ENCODE results near the gene KAT6B.
"Not testable (repeated sequence)": the region's sequence is repeated elsewhere in the genome, so short reads cannot be mapped to it uniquely, and the experiment has no call there.

The KAT6B gene

GRCh38 chr10:74826142-74827044 lies at the start of gene KAT6B:
Gene KAT6B (plus strand): TSS chr10:74826600. CDS start chr10:74842858, 16,258 bp downstream.
- DNase-seq = peak; percentile 100

- DNase-seq = no peak
Measured at GRCh38 chr10:74778436-74779094, 47.8 kb upstream of the KAT6B start.

GRCh38 chr10:74781870-74782269 lies 44.5 kb upstream of the KAT6B start:
- DNase-seq = not testable (repeated sequence)

DNA sequence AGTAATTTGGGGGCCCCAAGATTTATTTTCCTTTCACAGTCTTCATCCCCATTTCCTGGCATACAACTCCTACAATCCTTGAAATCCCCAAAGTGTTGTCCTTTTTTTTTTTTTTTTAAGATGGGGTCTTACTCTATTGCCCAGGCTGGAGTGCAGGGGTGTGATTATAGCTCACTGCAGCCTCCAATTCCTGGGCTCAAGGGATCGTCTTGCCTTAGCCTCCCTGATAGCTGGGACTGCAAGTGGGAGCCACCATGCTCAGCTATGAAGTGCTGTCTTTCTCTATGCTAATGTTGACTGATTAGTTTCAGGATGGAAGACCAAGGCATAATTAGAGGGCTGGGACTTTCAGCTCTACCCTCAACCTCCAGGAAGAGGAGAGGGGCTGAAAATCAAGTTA lies 41.9 kb upstream of the KAT6B start:
- no peak for DNase-seq

- no peak for DNase-seq
Measured at GRCh38 chr10:74786126-74786525, 40.3 kb upstream of the KAT6B start.

GRCh38 chr10:74787457-74787856 lies 38.9 kb upstream of the KAT6B start:
- no peak for DNase-seq

GRCh38 chr10:74791979-74792378 lies 34.4 kb upstream of the KAT6B start:
- not testable (repeated sequence) for DNase-seq

- no peak for DNase-seq
Measured at GRCh38 chr10:74792726-74793125, 33.7 kb upstream of the KAT6B start.

DNA sequence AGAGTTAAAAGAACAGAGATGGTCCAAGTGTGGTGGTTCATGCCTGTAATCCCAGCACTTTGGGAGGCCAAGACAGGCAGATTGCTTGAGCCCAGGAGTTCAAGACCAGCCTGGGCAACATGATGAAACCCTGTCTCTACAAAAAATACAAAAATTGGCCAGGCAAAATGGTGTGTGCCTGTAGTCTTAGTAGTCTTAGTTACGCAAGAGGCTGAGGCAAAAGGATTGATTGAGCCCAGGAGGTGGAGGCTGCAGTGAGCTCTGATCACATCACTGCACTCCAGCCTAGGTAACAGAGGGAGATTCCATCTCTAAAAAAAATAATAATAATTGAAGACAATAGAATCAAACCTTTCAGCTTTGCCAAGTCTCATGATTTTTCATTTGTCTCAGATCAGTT lies 33.2 kb upstream of the KAT6B start:
- DNase-seq = not testable (repeated sequence)

- no peak for DNase-seq
Measured at GRCh38 chr10:74794531-74794930, 31.9 kb upstream of the KAT6B start.

- DNase-seq = no peak
Measured at GRCh38 chr10:74797550-74797949, 28.9 kb upstream of the KAT6B start.

DNA sequence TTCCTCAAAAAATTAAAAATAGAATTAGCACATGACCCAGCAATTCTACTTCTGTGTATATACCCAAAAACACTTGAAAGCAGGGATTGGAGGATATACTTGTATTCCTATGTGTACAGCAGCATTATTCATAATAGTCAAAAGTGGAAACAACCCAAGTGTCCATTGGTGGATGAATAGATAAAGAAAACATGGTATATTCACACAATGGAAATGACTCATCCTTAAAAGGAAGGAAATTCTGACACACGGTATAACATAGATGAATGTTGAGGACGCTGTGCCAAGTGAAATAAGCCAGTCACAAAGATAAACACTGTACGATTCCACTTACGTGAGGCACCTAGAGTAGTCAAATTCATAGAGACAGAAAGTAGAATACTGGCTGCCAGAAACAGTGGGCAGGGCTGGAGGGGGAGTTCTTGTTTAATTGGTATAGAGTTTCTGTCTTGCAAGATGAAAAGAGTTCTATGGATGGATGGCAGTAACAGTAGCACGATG lies 26.6 kb upstream of the KAT6B start:
- DNase-seq = no peak

GRCh38 chr10:74801447-74801846 lies 25.0 kb upstream of the KAT6B start:
- DNase-seq = no peak

- DNase-seq = no peak
Measured at GRCh38 chr10:74808501-74808900, 17.9 kb upstream of the KAT6B start.

DNA sequence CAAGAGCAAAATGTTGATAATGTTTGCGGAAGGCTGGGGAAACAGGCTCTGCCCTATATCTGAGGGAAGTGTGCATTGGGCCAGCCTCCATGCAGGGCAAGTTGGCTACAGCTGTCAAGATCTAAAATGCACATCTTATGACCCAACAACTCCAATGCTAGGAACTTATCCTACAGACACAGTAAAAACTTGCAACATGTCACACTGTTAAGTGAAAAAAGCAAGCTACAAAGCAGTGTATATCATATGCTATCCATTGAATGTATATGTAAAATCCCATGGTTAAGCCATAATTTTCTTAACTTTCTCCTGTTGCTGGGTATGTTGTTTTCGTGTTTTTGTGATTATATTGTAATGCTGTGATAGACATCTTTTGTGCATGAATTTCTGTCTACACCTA lies 16.3 kb upstream of the KAT6B start:
- no peak for DNase-seq

DNA sequence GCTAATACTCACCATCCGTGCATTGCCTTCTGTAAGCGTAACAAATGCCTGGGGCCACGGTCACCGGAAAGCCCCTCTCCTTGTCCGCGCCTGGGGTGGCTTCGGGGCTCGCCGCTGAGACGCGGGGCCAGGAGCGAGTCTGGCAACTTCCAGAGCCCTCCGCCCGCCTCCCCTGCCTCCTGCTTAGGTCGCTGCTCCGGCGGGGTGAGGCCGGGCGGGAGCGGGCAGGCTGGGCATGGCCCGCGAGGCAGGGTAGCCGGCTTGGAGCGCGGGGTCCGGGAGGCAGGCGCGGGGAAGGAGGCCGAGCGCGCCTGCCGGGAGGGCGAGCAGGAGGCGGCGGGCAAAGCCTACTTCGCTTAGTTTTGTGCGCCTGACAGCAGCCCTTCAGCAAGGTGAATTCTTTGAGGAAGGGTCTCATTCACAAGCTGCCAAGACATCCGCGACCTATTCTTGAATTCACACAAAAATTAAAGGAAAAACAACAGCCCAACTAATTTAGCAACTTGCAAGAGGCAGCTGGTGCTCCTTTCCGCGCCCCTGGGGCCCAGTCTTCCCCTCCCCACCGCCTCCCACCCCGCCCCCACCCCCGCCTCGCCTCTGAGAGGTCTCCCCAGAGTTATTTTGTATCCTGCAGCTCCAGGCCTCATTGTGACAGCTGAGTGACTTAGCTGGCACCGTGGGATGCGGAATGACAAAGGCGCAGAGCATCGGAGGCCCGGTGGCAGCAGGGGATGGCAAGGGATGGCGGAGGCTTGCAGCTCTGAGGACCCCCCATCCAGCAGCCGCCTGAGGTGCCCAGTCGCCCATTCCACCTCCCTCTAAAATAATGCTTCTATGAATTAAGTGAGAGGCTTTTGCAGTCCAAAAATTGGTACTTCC lies 12.8 kb upstream of the KAT6B start:
- DNase-seq = no peak

DNA sequence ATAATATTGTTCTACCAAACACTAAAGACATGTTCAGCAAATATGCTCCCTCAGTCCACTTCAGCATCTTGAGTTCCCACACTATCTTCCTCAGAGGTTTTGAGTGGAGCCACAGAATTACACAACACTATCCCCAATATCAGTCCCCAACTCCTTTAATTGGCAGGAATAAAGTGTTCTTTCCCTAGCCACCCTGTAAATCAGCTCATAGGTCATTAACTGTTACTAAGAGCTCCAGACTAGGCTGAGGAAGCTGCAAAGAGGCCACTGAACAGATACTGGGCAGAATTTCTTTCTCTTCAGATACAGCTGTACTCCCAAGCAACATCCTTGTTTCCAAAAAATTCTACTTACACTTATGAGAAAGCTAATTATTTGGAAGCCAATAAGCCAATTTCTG lies 11.6 kb upstream of the KAT6B start:
- DNase-seq = no peak

GRCh38 chr10:74816824-74817498 lies 9.4 kb upstream of the KAT6B start:
- DNase-seq = no peak

DNA sequence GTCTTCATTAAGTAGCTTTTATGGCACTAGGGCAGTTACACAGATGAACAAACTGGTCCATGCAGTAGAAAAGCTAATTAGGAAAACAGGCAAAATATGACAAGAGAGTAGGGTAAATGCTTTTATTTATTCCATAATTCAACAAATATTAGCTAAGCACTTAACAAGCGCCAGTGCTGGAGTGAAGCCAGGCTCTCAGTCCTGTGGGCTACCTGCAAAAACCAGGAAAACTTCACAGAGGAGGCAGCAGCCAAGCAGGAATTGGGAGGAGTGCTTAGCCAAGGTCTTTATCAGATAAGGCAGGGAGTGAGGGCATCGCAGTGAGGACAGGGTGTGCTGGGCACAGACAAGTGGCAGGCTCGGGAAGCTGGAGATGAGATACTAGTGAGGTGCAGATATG lies 4.9 kb upstream of the KAT6B start:
- DNase-seq = no peak

GRCh38 chr10:74822101-74822500 lies 4.3 kb upstream of the KAT6B start:
- no peak for DNase-seq

DNA sequence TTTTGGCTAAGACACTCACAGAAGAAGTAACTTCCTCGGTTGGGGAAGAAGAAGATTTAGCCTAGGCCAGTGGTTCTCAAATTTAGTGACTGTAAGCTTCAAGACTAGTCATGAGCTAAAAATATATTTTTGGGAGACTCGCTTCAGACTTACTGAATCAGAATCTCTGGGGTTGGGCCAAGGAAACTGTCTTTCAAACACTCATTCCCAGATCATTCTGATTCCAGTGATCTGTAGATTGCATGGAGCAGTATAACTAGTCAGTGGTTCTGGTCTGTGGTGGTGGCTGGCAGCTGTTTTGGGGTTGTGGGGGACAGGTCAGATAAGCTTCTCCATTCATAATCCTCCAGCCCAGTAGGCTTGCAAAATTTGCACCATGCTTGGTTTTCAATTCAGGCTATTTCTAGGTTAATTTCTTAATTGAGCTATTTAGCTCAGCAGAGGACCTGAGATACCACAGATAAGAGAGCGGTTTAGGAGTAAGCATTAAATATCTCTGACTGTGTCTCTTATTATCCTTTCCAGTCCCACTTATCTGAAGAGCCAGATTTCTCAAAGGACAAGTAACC lies 3.8 kb upstream of the KAT6B start:
- DNase-seq = no peak

GRCh38 chr10:74823791-74824183 lies 2.6 kb upstream of the KAT6B start:
- DNase-seq = no peak

Data from hippocampal formation (tissue), 2 donors.